HG03103 (cell line): ENCODE data around the gene GHITM.
A peak's percentile ranks its signal among the peaks of the same experiment; 100 is the strongest.
"Not testable (repeated sequence)": the region's sequence is repeated elsewhere in the genome, so short reads cannot be mapped to it uniquely, and the experiment has no call there.

Experiments used
- ATAC-seq: cut with Tn5 transposase; IDR thresholded peaks from one replicate; pipeline ENCODE4 v1.9.1; 2021; ENCODE audit warnings: low read depth; ENCODE audit not compliant: unreplicated experiment

The GHITM gene

GRCh38 chr10:84139126-84140035, at the start of gene GHITM:
GHITM (plus strand) TSS chr10:84139509; CDS start chr10:84141501, 1,992 bp downstream.
- peak; percentile 99 for ATAC-seq

- ATAC-seq = no peak
Observed at GRCh38 chr10:84095811-84096497, 43.4 kb upstream of the GHITM start.

- no peak for ATAC-seq
Observed at GRCh38 chr10:84097787-84098353, 41.4 kb upstream of the GHITM start.

- no peak for ATAC-seq
Observed at GRCh38 chr10:84098667-84099066, 40.6 kb upstream of the GHITM start.

- ATAC-seq = no peak
Observed at GRCh38 chr10:84101042-84101441, 38.3 kb upstream of the GHITM start.

GRCh38 chr10:84108797-84109196, 30.5 kb upstream of the GHITM start:
- ATAC-seq = no peak

- ATAC-seq = not testable (repeated sequence)
Observed at GRCh38 chr10:84109772-84110171, 29.5 kb upstream of the GHITM start.

GRCh38 chr10:84113468-84113867, 25.8 kb upstream of the GHITM start:
- ATAC-seq = not testable (repeated sequence)

GRCh38 chr10:84114088-84114667, 25.1 kb upstream of the GHITM start:
- ATAC-seq = no peak

- not testable (repeated sequence) for ATAC-seq
Observed at GRCh38 chr10:84117204-84117603, 22.1 kb upstream of the GHITM start.

- ATAC-seq = no peak
Observed at GRCh38 chr10:84117686-84118394, 21.5 kb upstream of the GHITM start.

GRCh38 chr10:84118395-84119006, 20.8 kb upstream of the GHITM start:
- ATAC-seq = no peak

- no peak for ATAC-seq
Observed at GRCh38 chr10:84123362-84123761, 15.9 kb upstream of the GHITM start.

- not testable (repeated sequence) for ATAC-seq
Observed at GRCh38 chr10:84125910-84126784, 13.2 kb upstream of the GHITM start.

GRCh38 chr10:84126785-84127167, 12.5 kb upstream of the GHITM start:
- no peak for ATAC-seq

- ATAC-seq = no peak
Observed at GRCh38 chr10:84135836-84136235, 3.5 kb upstream of the GHITM start.

- no peak for ATAC-seq
Observed at GRCh38 chr10:84137811-84138210, 1.5 kb upstream of the GHITM start.

GRCh38 chr10:84138478-84139125, 707 bp upstream of the GHITM start:
- ATAC-seq = no peak

GRCh38 chr10:84140036-84140379, 699 bp downstream of the GHITM start:
- ATAC-seq = no peak
